GM12878 (cell line): ENCODE results near the gene SLC25A47.
"Not testable (repeated sequence)": the region's sequence is repeated elsewhere in the genome, so short reads cannot be mapped to it uniquely, and the experiment has no call there.

ENCODE experiments used
- CEBPZ ChIP-seq: fragments of 150-350 bp; IDR thresholded peaks from 2 replicates; pipeline ENCODE4 v1.6.1; 2016; ENCODE audit warnings: low read depth, low read length
- CHD1 ChIP-seq: IDR thresholded peaks from 2 replicates; pipeline ENCODE4 v1.6.1; 2012; ENCODE audit warnings: low read depth, low read length, improper control_type of control experiment
- CREB1 ChIP-seq: IDR thresholded peaks from 2 replicates; pipeline ENCODE4 v1.6.1; 2012; ENCODE audit warnings: low read depth, mild to moderate bottlenecking, inconsistent platforms
- DPF2 ChIP-seq: fragments of 450-650 bp; IDR thresholded peaks from 2 replicates; pipeline ENCODE4 v1.6.1; 2017; ENCODE audit warnings: mild to moderate bottlenecking
- EGR1 ChIP-seq, 2 experiments: IDR thresholded peaks; 1 replicate in 1 of 2; 2 replicates in 1 of 2; pipeline ENCODE4 v1.6.1; 2011 to 2012; ENCODE audit warnings: low read depth in 2 of 2, low read length in 2 of 2, borderline replicate concordance in 1 of 2, mild to moderate bottlenecking in 1 of 2, moderate library complexity in 1 of 2
- EZH2 ChIP-seq: IDR thresholded peaks from 2 replicates; pipeline ENCODE4 v1.6.1; 2012; ENCODE audit warnings: low read depth, mild to moderate bottlenecking, control low read depth, inconsistent platforms, low read length, borderline replicate concordance; ENCODE audit not compliant: control insufficient read depth
- HDAC6 ChIP-seq: fragments of 200-600 bp; sonication (generic); IDR thresholded peaks from one replicate; pipeline ENCODE4 v1.8.0; 2017; ENCODE audit warnings: antibody characterized with exemption; ENCODE audit not compliant: unreplicated experiment
- RFX5 ChIP-seq: IDR thresholded peaks from 2 replicates; pipeline ENCODE4 v1.6.1; 2011; ENCODE audit warnings: low read depth, low read length, improper control_type of control experiment
- TF ChIP-seq, protein P1 (sequence below), 3 experiments: IDR thresholded peaks in 2 of 3; conservative IDR thresholded peaks in 1 of 3; 2 replicates each; pipeline ENCODE4 v1.5.1; 2011; ENCODE audit warnings: low read depth in 3 of 3, low read length in 3 of 3, mild to moderate bottlenecking in 3 of 3, control low read depth in 2 of 3, moderate library complexity in 2 of 3, inconsistent platforms in 1 of 3, mixed read lengths in 1 of 3; ENCODE audit not compliant: control insufficient read depth in 2 of 3, insufficient read depth in 1 of 3; ENCODE audit errors: extremely low read depth in 1 of 3
- TF ChIP-seq, protein P2 (sequence below): IDR thresholded peaks from 2 replicates; pipeline ENCODE4 v1.6.1; 2011; ENCODE audit warnings: low read depth, low read length, improper control_type of control experiment, borderline replicate concordance

DNA sequence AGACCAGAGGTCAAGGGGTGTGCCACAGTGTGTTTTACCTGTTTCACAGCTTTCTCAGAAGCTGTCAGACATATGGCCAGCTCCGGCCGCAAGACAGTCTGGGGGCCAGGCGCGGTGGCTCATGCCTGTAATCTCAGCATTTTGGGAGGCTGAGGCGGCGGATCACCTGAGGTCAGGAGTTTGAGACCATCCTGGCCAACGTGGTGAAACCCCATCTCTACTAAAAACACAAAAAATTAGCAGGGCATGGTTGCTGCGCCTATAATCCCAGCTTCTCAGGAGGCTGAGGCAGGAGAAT is 35.2 kb upstream of the SLC25A47 start:
- TF ChIP-seq EGR1 (IDR thresholded peaks at IDR 0.05; ENCODE audit: borderline replicate concordance in 1 of 2, low read depth in 2 of 2, low read length in 2 of 2); CREB1; CHD1; DPF2; HDAC6; CEBPZ; RFX5; EZH2: not testable (repeated sequence)
- TF ChIP-seq, protein P1, sequence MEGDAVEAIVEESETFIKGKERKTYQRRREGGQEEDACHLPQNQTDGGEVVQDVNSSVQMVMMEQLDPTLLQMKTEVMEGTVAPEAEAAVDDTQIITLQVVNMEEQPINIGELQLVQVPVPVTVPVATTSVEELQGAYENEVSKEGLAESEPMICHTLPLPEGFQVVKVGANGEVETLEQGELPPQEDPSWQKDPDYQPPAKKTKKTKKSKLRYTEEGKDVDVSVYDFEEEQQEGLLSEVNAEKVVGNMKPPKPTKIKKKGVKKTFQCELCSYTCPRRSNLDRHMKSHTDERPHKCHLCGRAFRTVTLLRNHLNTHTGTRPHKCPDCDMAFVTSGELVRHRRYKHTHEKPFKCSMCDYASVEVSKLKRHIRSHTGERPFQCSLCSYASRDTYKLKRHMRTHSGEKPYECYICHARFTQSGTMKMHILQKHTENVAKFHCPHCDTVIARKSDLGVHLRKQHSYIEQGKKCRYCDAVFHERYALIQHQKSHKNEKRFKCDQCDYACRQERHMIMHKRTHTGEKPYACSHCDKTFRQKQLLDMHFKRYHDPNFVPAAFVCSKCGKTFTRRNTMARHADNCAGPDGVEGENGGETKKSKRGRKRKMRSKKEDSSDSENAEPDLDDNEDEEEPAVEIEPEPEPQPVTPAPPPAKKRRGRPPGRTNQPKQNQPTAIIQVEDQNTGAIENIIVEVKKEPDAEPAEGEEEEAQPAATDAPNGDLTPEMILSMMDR (IDR thresholded peaks at IDR 0.05 in 2 of 3, conservative IDR thresholded peaks at IDR 0.05 in 1 of 3; ENCODE audit: control insufficient read depth in 2 of 3, extremely low read depth in 1 of 3, insufficient read depth in 1 of 3, low read depth in 3 of 3, low read length in 3 of 3) = not testable (repeated sequence)
- TF ChIP-seq, protein P2, sequence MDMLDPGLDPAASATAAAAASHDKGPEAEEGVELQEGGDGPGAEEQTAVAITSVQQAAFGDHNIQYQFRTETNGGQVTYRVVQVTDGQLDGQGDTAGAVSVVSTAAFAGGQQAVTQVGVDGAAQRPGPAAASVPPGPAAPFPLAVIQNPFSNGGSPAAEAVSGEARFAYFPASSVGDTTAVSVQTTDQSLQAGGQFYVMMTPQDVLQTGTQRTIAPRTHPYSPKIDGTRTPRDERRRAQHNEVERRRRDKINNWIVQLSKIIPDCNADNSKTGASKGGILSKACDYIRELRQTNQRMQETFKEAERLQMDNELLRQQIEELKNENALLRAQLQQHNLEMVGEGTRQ = not testable (repeated sequence)
